ENCODE results near the gene FBF1.

FBF1 gene

DNA sequence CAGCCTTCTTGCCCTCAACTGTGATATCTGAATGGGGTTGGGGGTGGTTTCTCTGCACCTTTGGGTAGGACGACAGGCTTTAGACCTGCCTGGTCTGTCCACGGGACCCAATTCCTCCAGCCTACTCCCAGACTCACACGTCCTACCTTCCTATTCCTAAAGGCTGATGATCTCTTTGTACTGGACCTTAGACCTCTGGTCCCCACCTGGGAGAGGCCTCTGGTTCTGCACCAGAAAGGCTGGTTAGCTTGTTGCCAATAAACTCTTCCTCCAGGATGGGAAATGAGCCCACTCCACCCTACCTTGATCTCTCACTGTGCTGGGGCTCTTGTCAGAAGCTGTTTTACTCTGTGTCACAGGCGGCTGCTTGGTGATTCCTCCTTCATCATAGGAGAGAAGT, 14.4 kb downstream of the FBF1 start:
- no peak overlapping the region for H3K27ac ChIP-seq
- TF ChIP-seq, protein P1, sequence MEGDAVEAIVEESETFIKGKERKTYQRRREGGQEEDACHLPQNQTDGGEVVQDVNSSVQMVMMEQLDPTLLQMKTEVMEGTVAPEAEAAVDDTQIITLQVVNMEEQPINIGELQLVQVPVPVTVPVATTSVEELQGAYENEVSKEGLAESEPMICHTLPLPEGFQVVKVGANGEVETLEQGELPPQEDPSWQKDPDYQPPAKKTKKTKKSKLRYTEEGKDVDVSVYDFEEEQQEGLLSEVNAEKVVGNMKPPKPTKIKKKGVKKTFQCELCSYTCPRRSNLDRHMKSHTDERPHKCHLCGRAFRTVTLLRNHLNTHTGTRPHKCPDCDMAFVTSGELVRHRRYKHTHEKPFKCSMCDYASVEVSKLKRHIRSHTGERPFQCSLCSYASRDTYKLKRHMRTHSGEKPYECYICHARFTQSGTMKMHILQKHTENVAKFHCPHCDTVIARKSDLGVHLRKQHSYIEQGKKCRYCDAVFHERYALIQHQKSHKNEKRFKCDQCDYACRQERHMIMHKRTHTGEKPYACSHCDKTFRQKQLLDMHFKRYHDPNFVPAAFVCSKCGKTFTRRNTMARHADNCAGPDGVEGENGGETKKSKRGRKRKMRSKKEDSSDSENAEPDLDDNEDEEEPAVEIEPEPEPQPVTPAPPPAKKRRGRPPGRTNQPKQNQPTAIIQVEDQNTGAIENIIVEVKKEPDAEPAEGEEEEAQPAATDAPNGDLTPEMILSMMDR (conservative IDR thresholded peaks at IDR 0.05), result no peak

DNA sequence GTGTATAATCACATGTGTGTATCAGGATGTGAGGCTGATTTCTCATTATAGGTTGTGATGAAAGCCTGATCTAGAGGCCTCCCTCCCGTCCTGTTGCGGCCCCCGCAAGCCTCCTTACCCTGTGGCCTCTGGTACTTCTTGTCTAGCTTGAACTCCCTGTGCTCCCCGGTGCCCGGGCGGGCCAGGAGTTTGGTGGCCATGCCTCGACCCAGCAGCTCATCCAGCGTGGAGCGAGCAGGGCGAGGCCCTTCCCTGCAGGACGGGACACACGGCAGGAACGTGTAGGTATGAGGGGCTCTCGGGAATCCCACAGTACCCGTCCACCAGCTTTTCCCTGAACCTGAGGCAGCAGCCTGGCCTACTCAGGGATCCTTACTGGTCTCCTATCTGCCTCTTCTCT, 14.9 kb downstream of the FBF1 start:
- TF ChIP-seq, protein P1 (conservative IDR thresholded peaks at IDR 0.05), result no peak
- H3K27ac ChIP-seq, result no peak overlapping the region

DNA sequence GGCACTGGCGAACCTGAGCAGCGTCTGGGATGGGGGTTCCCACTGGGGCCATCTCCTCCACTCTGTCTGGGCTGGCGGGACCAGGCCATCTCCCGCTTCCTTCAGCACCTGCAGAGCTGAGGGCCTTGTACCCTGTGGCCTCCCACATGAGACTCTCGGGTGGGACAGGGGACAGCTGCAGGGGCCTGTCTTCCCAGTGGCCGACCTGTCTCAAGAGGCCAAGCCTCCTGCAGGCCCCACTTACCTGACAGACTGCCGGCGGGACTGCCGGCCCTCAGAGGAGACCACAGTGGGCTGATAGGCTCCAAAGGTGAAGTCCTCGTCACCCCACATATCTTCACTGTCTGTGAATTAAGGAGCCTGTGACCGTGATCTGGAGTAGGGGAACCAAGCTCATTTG, 15.7 kb downstream of the FBF1 start:
- TF ChIP-seq, protein P1 (conservative IDR thresholded peaks at IDR 0.05), result no peak

DNA sequence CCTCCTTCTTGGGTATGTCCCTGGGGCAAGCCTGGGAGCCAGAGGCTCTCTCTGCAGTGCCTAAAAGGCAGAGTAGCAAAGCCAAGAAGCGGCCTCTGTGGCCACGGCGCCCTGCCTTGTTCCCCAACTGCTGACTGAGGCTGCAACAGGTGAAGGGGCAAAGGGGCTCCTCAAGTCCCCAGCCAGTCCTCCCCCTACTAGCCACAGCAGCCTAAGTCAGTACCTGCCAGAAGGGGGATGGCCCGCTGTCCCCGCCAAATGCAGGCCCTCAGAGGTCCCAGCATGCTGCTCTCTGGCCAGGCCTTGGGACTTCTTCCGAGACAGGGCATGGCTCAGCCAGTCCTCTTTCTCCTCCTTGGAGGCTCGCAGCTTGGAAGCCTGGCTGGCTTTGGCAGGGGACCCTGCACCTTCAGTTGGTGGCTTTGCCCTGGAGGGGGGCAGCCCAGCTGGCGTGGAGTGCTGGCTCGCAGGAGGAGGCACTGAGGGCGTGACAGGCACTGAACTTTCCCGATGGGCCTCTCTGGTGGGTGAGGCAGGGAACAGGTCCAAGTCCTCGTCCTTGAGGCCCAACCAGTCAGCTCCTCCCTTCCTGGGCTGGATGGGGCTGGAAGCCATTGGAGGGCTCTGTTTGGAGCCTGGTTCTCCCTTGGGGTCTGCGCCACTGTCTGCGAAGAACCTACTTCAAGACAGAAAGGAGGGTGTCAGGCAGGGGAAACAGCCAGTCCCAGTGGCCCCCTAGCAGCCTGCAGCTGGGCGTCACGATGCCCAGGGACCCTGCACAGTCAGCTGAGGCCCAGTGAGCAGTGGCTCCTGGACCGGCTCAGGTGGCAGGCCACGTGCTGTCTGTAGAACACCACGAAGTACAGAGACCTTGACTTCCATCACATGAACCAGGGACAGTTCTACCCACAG, 17.6 kb downstream of the FBF1 start:
- H3K27ac ChIP-seq, result no peak overlapping the region
- TF ChIP-seq, protein P1 (conservative IDR thresholded peaks at IDR 0.05), result no peak

More for the DNA sequence above, 15.7 kb downstream of the FBF1 start:
- H3K27ac ChIP-seq, result no peak overlapping the region

DNA sequence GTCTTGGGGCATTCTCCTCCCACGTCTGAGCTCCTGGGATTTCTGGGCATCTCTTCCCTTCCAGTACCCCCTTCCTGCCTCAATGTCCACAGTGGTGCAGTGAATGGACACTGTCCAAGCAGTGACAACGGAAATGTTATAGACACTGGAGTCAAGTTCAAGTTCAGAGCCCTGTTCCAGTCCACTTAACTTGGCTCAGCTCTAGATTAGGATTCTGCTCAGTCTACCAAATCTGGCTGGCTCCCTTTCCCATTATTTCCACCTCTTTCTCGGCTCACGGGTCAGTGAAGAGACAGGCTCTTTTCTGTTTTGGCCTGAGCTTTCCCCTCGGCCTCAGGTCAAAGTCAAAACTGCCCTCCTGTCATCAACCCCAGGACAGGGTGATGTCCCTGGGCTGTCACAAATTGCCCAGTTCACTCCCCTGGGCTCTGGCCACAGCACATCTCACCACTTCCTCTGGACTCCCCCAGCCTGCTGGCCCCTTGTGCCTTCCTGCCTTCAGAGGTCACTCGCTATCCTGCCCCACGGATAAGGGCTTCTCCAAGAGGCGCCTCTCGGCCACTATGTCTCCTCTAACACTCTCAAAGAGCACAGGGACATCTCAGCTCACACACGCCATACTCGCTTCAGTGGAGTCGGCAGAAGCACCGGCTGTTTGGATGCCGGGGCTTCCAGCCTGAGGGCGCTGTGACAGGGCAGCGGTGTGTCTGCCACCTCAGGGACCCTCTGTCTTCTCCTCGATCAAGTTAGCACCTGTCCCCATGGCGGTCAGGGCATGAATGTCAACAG, 18.5 kb downstream of the FBF1 start:
- TF ChIP-seq, protein P1 (conservative IDR thresholded peaks at IDR 0.05), result no peak
- H3K27ac ChIP-seq, result no peak overlapping the region

DNA sequence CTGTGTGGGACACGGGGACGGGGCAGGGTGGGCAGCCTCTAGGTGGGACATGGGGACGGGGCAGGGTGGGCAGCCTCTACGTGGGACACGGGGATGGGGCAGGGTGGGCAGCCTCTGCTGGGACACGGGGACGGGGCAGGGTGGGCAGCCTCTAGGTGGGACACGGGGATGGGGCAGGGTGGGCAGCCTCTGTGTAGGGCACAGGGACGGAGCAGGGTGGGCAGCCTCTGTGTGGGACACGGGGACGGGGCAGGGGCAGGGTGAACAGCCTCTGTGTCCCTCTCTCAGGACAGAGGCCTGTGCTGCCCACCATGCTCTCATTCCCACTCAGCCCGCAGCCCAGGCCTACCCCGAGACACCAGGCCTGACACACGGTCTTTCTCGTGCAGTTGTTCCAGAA, 19.2 kb downstream of the FBF1 start:
- TF ChIP-seq, protein P1 (conservative IDR thresholded peaks at IDR 0.05), result no peak
- H3K27ac ChIP-seq, result no peak overlapping the region

DNA sequence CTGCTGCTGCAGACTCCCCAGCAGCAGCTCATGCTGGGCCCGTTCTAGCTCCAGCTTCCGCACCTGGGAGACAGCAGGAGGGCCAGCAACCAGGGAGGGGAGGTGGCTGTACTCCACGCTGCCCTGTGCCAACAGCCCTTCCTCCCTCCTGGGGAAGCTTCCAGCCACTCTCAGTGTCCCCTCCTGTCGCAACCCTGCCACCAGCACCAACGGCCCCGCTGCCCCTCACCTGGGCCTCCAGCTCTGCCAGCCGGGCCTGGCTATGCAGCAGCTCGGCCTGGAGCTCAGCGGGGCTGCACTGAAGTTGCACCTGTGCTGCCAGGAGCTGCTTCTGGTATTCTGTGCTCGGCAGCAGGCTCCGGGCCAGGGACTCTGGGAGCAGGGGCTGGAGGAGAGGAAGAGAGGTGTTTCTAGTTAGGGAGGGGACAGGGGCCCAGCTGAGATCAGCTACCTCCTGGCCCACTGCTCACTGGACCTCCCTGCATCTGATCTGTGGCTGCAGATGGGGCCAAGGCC, 20.7 kb downstream of the FBF1 start:
- TF ChIP-seq, protein P1 (conservative IDR thresholded peaks at IDR 0.05), result no peak
- H3K27ac ChIP-seq, result no peak overlapping the region

Measured in VCaP (cell line).